Measurements from ENCODE around the gene TBC1D22B.
"Not testable (repeated sequence)": the region's sequence is repeated elsewhere in the genome, so short reads cannot be mapped to it uniquely, and the experiment has no call there.

Gene TBC1D22B

DNA sequence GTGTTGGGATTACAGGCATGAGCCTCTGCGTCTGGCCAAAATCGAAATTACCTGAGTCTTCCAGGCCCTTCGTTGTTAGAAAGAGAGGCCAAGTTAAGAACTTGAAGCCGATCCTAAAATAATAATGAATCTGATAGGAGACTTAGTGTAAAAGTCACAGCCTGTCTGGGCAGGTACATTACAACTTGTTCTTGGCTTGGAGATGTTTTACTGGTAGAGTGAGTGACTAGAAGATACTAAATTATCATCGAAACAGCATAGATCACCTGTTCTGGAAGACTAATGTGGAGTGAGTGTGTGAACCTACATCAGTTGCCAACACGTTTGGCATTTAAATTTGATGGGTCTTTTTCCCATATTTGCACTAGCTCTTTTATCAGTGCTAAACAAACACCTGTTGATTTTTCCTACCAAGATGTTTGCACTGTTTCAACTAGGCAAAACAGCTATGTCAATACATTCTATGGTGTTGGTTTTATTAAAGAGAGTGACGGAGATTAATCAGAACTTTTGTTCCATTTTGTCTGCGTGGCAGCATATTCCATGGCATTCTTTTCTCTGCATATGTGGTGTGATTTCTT is 5.0 kb downstream of the TBC1D22B start:
- DNase-seq (ENCODE audit: extremely low spot score, insufficient read length, low read depth) (no peak), FAIRE-seq (no peak)

DNA sequence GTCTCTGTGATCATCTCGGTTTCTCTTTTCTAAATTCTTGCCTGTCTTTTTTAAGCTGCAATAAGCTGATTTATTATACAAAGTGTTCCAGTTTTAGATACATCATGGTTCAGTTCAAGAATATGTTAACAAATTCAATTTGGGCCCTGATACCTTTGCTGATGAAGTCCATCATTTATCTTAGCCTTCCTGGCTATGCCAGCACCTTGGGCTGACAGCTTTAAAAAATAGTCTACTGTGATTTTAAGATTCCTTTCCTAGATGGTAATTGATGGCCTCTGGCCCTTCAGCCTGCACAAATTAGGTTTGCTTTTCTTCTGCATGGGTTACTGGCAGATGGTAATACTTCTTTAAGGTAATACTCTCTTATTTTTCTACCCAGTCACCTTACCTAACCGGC is 7.4 kb downstream of the TBC1D22B start:
- DNase-seq (ENCODE audit: extremely low spot score, insufficient read length, low read depth) (no peak), FAIRE-seq (no peak)

DNA sequence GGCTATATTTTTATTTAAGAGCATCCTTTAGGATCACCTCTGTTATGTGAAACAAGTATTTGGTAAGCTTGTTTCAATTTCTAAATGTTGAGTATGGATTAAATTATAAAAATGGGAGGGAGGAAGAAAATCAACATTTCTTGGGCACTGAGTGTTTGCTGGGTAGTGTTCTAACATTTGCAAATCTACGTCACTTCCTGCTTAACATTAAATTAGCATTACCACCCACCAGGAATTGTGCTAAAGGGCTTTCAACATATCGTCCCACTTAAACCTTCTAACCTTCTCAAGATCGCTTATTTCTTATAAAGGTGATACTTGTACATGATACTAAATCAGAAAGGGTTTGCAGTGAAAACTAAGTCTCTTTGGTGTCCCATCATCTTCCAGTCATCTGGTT is 8.3 kb downstream of the TBC1D22B start:
- no peak for FAIRE-seq
- DNase-seq (ENCODE audit: extremely low spot score, insufficient read length, low read depth) = no peak

DNA sequence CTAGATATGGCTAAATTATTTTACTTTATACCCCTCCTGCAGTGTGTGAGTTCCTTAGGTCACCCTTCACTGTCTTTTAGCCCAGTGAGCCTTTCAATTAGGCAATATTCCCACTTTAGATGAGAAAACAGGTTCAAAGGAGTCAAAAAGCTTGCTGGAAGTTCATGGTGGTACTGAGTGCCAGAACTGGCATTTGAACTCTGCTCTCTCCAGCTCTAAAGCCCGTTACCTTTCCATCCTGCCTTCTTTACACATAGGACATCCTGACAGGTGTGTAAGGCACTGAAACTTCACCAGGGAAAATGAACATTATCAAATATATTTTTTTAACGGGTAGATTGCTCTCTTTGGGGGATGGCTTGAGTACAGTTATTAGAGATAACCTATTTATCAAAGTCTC is 11.5 kb downstream of the TBC1D22B start:
- FAIRE-seq (no peak), DNase-seq (ENCODE audit: extremely low spot score, insufficient read length, low read depth) (no peak)

DNA sequence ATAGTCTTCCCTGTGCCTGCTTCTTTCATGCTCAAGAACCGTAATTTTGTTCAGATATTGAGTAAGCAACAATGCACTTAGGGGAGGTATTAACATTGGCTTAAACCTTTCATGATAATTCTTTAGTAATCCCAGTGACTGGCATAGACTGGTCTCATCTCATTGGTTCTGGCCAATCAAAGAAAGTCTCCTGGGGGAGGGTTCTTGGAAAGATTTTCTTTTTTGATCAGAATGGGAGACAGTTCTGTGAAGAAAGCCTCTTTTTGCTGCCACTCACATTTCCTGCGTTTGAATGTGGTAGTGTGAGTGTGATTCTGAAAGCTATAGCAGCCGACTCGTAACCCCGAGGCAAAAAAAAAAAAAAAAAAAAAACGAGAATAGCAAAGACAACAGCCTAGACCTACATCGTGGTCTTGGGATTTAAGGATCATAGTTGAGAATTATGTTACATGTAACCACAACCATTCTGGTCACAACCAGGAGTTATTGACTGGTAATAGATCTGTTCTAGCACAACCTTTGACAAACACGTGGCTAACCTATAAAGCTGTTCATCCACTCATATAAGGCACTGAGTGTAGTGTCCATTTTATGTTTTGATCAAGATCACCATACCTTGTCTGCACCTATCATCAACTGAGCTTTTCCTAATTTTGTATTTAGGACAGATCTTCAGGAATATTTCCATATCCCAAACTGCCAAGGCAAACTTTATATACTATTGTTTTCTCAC is 15.4 kb downstream of the TBC1D22B start:
- no peak for DNase-seq (ENCODE audit: extremely low spot score, insufficient read length, low read depth)
- no peak for FAIRE-seq

DNA sequence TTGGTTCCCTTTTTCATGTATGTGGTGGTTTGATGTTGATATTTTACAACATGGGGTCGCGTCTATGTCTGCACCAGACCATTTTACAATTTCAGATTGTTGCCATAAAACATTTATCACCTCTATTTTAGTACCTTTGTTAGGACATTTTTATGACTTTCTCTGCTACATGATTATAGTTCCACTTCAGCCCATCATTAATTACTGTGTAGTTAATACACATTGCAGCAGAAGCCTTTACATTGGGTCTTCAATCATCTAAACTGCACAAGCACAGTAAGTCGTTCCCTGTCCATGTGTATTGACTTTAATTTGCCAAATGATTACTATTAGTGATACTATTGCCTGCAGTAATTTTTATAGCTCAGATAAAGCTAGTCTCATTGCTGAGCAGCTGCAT is 16.1 kb downstream of the TBC1D22B start:
- DNase-seq (ENCODE audit: extremely low spot score, insufficient read length, low read depth) (no peak), FAIRE-seq (no peak)

DNA sequence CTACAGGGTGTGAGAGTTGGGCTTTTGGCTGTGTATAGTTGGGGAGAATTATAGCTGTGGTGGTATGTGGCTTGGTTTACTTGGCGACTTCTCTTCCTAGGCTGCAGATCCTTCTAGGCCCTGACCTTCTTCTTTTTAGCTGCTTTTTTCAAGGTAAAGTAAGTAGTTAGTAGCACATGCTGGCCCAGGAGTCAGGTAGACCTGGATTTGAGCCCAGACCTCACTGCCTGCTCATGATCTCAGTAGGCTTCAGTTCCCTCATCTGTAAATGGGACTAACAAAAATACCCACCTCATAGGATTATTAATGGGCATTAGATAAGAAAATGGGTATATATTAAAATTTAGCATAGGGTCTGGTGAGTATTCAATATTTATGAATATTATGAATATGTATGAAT is 17.8 kb downstream of the TBC1D22B start:
- no peak for DNase-seq (ENCODE audit: extremely low spot score, insufficient read length, low read depth)
- no peak for FAIRE-seq

DNA sequence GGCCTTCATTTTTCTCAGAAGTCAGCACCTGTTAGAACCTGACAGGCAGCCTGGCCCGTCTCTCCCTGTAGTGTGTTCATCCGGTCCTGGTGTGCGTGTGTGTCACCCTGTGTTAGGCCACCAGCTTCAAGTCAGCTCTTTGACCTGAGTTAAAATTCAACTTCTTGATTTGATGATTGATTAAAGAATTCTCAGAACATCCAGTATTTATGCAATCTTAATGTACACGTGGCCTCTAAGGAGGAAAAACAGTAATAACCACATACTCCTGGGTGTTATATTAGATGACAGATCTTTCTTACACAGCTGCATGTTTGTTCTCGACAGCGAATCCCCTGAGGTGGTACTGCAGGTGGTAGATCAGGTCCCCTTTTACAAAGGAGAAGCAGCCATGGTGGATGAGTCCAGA is 19.4 kb downstream of the TBC1D22B start:
- FAIRE-seq = no peak
- DNase-seq (ENCODE audit: extremely low spot score, insufficient read length, low read depth) = no peak

DNA sequence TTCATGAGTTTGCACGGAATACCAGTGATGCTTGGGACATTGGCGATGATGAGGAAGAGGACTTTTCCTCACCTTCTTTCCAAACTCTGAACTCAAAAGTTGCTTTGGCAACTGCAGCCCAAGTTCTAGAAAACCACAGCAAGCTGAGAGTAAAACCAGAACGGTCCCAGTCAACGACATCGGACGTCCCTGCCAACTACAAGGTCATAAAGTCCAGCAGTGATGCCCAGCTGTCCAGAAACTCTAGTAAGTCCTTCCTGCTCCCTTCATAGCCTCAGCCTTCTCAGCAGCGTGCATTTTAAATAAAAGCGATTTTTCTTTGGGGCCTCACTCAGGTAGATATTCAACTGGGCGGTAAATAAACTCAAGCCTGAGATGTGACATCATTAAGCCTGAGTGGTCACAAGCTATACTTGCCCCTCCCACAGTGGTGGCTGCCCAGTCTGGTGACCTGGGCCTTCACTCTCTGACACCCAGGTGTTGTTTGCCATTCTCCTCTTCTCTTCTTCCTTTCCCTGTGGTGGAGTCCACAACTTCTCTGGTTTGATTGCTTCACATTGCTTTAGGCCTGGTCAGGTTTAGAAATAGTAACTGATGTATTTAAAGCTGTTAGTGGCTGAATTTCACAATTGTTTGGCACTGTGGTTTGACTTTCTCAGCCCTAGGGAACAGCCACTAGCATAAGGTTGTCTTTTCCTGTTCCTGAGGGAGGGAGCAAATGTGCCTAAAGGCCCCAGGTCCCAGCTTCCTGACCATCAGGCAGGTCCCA is 22.0 kb downstream of the TBC1D22B start:
- FAIRE-seq (no peak), DNase-seq (ENCODE audit: extremely low spot score, insufficient read length, low read depth) (no peak)

DNA sequence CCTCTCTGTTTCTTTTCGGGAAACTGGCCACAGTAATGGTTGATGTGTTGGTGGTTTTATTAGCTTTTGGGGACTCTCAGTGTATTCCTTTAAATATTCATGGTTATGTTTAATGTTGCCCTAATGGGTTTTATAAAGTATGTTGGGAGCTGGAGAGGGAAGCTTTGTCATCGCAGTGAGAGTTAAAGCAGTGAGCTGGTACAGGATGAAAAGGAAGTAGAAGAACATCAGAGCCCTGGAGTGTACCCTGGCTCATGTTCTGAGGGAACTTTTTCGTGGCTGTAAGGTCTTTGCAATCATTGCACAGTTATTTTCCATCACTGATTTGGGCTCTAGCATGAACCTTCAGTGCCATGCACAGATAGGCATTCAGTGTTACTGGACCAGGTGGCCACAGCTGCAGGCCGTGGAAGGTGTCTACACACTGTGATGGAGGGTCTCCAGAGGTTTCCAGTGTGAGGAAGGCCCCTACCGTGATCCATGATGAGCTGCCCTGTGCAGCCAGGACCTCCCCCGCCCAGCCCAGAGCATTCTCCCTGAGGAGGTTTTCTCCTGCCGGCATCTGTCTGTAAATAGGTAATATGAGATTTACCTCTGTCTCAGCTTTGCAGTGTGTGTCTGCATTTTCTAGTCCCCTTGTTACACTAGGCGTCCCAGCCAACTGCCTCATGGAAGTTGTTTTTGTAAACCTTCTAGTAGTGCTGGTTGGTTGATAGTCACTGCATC is 22.8 kb downstream of the TBC1D22B start:
- DNase-seq (ENCODE audit: extremely low spot score, insufficient read length, low read depth) (no peak), FAIRE-seq (no peak)

DNA sequence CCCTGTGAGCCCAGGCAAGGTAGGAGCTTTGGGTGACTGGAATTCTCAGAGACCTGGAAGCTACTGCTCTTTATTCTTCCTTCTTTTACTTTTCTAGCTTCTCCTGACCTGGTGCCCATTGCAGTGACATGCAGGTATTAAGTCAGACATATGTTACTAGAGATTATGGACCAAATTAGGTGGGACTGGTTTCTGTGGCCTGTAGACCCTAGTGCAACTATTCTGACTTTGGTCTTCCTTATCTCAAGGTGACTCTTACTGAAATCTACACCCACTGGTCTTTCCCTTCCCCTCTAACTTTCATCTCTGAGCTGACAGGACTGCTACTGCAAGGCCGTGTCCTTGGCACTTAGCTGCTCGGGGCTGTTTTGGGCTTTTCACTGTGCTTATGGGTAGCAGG is 24.8 kb downstream of the TBC1D22B start:
- FAIRE-seq (no peak), DNase-seq (ENCODE audit: extremely low spot score, insufficient read length, low read depth) (no peak)

DNA sequence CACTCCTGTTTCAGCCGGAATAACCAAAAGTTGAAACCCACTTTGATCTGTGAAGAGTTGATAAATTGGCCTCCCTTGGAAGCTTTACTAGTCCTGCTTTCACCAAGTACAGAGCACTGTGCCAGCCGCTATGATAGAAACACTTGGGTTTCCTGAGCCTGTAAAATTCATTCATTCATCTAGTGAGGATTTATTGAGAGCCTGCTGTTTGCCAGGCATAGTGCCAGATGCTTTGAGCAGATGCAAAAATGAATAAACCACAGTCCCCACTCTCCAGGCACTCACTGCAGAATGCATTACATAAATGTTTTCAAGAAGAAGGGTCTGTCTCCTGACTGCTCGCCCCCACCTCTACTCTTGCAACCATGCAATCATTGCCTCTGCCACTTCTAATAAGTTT is 25.7 kb downstream of the TBC1D22B start:
- FAIRE-seq (no peak), DNase-seq (ENCODE audit: extremely low spot score, insufficient read length, low read depth) (no peak)

DNA sequence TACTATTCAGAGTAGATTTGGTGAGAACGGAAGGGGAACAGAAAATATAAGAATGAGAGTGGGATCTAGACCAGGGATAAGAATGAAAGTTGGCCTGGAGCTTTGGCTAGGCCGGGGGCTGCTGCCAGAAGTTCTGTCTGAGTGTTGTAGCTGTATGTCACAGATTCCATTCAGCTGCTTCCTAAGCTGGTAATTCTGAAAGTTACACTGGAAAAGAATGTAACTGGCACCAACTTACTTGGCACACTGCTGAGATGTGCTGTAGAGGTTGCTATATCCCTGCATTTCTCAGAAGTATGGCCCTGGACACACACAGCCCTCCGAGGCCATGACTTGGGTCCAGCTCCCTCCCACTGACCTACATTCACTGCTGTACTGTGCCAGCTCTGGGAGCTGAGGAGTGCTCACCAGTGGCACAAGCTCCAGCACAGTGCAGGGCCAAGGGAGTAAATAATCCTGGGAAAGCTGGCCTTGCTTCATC is 26.1 kb downstream of the TBC1D22B start:
- no peak for DNase-seq (ENCODE audit: extremely low spot score, insufficient read length, low read depth)
- FAIRE-seq = no peak

DNA sequence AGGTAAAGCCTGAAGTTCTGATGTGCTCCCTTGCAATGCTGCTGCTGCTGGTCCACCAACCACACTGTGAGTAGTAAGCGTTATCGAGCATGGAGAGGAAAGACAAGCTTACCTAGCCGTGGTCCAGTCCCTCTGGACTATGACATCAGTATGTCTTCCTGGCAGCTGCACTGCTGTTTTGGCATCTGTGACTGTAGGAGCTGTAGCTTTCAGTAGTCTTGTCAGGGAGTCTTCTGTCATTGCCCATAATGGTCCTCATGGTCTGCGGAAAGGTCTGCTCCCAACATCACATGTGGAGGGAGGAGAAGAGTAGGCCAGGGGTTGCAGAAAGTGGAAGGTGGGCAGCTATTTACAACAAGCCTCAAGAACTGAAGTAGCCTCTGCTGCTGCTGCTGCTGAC is 27.2 kb downstream of the TBC1D22B start:
- DNase-seq (ENCODE audit: extremely low spot score, insufficient read length, low read depth) (no peak), FAIRE-seq (no peak)

DNA sequence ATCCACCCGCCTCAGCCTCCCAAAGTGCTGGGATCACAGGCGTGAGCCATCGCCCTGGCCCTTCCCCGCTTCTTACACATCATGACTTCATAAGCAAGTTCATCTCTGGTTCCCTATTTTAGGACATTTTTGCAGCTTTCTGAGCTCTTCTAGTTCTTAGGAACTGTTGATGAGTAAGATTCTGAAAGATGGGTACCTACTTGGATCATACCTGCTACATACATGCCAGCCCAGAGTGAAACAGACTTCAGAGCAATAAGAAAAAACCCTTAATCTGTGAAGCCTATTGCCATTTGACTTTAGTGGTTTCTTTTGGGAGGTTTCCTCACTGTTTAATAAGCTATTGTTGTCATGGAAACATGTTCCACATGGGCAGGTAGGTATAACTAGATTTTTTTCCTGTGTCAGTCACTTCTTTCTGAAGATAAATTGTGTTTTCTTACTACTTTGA is 28.3 kb downstream of the TBC1D22B start:
- DNase-seq (ENCODE audit: extremely low spot score, insufficient read length, low read depth) (peak; percentile 30), FAIRE-seq (peak; percentile 63)

DNA sequence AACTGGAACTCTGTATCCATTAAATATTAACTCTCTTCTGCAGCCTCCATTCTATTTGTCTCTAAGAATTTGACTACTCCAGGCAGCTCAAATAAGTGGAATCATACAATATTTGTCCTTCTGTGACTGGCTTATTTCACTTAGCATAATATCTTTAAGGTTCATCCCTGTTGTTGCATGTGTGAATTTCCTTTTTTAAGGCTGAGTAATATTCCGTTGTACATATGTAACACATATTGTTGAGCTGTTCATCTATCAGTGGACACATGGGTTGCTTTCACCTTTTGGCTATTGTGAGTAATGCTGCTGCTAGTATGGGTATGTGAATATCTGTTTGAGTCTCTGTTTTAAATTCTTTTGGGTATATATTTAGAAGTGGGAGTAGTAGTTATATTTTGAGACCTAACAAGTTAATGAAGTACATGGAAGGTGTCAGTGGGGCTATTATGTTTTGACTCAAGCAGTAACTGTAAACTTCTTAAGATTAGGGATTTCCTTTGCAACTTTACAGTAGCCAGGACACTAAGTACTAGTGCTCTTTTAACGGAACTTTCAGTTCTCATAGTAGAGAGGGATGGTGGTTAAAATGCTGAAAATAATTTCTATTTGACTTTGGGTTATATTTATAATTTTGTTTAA is 30.1 kb downstream of the TBC1D22B start:
- FAIRE-seq (peak; percentile 83), DNase-seq (ENCODE audit: extremely low spot score, insufficient read length, low read depth) (no peak)

DNA sequence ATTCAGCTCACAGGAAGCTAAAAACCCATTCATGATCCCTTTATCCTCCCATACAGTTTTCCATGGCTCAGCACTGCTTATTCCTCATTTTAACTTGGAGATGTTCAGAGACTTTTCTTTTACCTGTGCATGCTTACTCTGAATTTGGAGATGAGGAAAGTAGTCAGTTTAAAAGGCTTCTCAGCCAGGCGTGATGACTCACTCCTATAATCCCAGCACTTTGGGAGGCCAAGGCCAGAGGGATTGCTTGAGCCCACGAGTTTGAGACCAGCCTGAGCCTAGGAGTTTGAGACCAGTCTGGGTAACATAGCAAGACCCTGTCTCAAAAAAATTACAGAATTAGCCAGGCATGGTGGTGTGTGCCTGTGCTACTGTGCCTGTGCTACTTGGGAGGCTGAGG is 30.7 kb downstream of the TBC1D22B start:
- FAIRE-seq (no peak), DNase-seq (ENCODE audit: extremely low spot score, insufficient read length, low read depth) (no peak)

DNA sequence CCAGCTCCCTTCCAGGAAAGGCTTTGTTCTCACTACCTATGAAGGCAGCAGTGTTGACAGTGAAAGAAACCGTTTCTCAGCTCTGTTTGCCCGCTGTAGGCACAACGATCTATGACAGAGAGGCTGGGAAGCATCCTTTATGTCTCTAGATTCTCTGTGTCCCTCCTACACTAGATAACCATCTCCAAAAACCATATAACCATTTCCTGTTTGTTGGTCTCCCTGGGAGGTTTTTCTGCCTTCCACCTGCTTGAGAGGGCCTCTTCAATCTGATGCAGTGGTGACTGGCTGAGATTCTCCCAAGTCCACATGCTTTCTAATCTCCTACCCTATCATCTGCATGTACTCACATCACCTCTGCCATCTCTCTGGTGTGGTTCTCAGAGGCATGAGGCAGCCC is 32.4 kb downstream of the TBC1D22B start:
- FAIRE-seq = peak; percentile 57
- DNase-seq (ENCODE audit: extremely low spot score, insufficient read length, low read depth) = no peak

DNA sequence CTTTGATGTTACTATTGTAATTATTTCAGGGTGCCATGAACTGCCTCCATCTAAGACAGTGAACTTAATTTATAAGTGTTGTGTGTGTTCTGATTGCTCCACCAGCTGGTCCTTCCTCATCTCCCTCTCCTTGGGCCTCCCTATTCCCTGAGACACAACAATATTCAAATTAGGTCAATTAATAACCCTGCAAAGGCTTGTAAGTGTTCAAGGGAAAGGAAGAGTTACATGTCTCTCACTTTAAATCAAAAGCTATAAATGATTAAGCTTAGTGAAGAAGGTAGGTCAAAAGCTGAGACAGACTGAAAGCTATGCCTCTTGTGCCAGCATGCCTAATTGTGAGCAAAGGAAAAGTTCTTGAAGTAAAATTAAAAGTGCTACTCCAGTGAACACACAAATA is 35.9 kb downstream of the TBC1D22B start:
- DNase-seq (ENCODE audit: extremely low spot score, insufficient read length, low read depth) = no peak
- FAIRE-seq = peak; percentile 80

DNA sequence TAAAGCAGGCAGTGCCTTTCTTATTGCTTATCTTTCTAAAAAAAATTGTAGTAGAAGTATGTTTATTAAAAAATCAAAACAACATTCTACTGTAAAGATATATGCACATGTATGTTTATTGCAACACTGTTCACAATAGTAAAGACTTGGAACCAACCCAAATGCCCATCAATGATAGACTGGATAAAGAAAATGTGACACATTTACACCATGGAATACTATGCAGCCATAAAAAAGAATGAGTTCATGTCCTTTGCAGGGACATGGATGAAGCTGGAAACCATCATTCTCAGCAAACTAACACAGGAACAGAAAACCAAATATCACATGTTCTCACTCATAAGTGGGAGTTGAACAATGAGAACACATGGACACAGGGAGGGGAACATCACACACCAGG is 40.1 kb downstream of the TBC1D22B start:
- not testable (repeated sequence) for DNase-seq (ENCODE audit: extremely low spot score, insufficient read length, low read depth); FAIRE-seq

Measured in GM18507 (cell line).